ENCODE results near the gene HCLS1.

HCLS1 gene

GRCh38 chr3:121626495-121626894, 34.2 kb downstream of the HCLS1 start:
- no peak overlapping the region for H3K4me3 ChIP-seq (replicated peaks; ENCODE audit: low read depth, low read length)
- no peak for TF ChIP-seq CTCF (IDR thresholded peaks at IDR 0.05; ENCODE audit: low read length, missing control alignments)
- DNase-seq (ENCODE audit: low read depth), result no peak

DNA sequence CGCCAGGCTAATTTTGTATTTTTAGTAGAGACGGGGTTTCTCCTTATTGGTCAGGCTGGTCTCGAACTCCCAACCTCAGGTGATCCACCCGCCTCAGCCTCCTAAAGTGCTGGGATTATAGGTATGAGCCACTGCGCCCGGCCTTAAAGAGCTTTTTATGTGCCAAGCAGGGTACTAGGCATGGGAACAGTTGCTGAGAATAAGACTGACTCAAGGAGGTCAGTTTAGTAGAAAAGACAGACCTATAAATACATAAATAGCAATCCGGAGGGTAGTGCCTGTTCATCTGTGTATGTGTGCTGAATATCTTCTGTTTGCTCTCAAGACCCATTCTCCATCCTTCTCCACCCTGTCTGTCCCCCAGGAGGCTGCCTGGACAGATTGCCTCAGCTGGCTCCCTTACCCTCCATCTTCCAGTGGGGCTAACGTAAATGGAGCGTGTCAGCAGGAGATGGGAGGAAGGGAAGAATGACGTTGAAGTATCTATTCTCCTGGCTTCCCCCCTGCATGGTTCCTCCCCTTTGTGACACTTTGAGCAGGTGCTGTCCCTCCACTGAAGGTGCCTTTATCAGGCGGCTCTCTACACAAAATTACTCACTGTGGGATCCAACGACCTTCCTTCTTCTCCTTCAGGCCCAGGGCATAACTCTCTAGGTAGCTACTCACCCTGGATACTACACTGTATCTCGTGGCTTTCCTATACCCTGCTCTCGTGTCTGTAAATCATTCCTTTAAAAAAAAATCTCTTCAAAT, 36.4 kb downstream of the HCLS1 start:
- no peak for DNase-seq (ENCODE audit: low read depth)
- no peak overlapping the region for H3K4me3 ChIP-seq (replicated peaks; ENCODE audit: low read depth, low read length)
- TF ChIP-seq CTCF (IDR thresholded peaks at IDR 0.05; ENCODE audit: low read length, missing control alignments), result no peak

- no peak overlapping the region for H3K4me3 ChIP-seq (replicated peaks; ENCODE audit: low read depth, low read length)
- no peak for DNase-seq (ENCODE audit: low read depth)
- TF ChIP-seq CTCF (IDR thresholded peaks at IDR 0.05; ENCODE audit: low read length, missing control alignments), result no peak
Measured at GRCh38 chr3:121621491-121621890, 39.2 kb downstream of the HCLS1 start.

- no peak overlapping the region for H3K4me3 ChIP-seq (replicated peaks; ENCODE audit: low read depth, low read length)
- no peak for TF ChIP-seq CTCF (IDR thresholded peaks at IDR 0.05; ENCODE audit: low read length, missing control alignments)
- DNase-seq (ENCODE audit: low read depth), result no peak
Measured at GRCh38 chr3:121619691-121620090, 41.0 kb downstream of the HCLS1 start.

DNA sequence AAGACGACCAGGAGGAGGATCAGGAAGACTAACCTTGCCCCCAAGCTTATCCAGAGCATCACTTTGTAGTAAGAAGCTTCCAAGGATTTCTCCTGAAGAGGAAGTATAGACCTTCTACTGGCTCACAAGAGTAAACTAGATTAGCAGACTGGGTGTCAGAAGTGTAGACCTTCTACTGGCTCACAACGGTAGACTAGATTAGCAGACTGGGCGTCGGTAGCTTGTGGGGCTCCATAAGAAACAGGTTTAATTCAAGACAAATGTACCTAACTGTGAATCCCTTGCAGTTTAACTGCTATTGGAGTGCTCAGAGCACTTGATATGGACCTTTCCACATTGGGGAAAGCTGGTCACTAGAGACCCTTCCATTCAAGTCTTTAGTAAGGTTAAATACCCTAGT, 54.6 kb downstream of the HCLS1 start:
- DNase-seq (ENCODE audit: low read depth), result no peak

GRCh38 chr3:121604759-121605158, 55.9 kb downstream of the HCLS1 start:
- TF ChIP-seq CTCF (IDR thresholded peaks at IDR 0.05; ENCODE audit: low read length, missing control alignments), result no peak

More for the DNA sequence above, 54.6 kb downstream of the HCLS1 start:
- no peak overlapping the region for H3K4me3 ChIP-seq (replicated peaks; ENCODE audit: low read depth, low read length)
- no peak for TF ChIP-seq CTCF (IDR thresholded peaks at IDR 0.05; ENCODE audit: low read length, missing control alignments)

More at GRCh38 chr3:121604759-121605158, 55.9 kb downstream of the HCLS1 start:
- DNase-seq (ENCODE audit: low read depth), result no peak
- no peak overlapping the region for H3K4me3 ChIP-seq (replicated peaks; ENCODE audit: low read depth, low read length)
